GM23338 (cell line): ENCODE results near the gene S100P. TPM values are rescaled to one million over a fixed set of nuclear protein-coding genes. Genes with fewer than 3 reads are reported as not detected.

Source experiments
- ATAC-seq: fragments of 200-7000 bp; cut with Tn5 transposase; 3 replicates; pipeline ENCODE4 v1.9.1; 2020
- DNase-seq: peaks from one replicate; pipeline ENCODE4 v3.0.0-alpha.2; 2015; ENCODE audit warnings: low spot score
- H2AFZ ChIP-seq: fragments of 200-600 bp; sonication (generic); 2 replicates; pipeline ENCODE4 v1.8.0; 2016; ENCODE audit warnings: antibody characterized with exemption, mild to moderate bottlenecking, moderate library complexity
- H3F3A ChIP-seq: fragments of 200-600 bp; sonication (generic); replicated peaks from 2 replicates; pipeline ENCODE4 v1.8.0; 2017; ENCODE audit warnings: antibody characterized with exemption, mixed run types, low read depth
- H3K27ac ChIP-seq: fragments of 200-600 bp; sonication (generic); 2 replicates; pipeline ENCODE4 v1.6.1; 2016; ENCODE audit warnings: low read depth
- H3K27me3 ChIP-seq: fragments of 200-600 bp; sonication (generic); 2 replicates; pipeline ENCODE4 v1.8.0; 2016; ENCODE audit warnings: mild to moderate bottlenecking, mixed run types, moderate library complexity; ENCODE audit not compliant: insufficient read depth
- H3K36me3 ChIP-seq: fragments of 200-600 bp; sonication (generic); 2 replicates; pipeline ENCODE4 v1.8.0; 2016; ENCODE audit warnings: mild to moderate bottlenecking; ENCODE audit not compliant: insufficient read depth
- H3K4me1 ChIP-seq: fragments of 200-600 bp; sonication (generic); 2 replicates; pipeline ENCODE4 v1.8.0; 2016; ENCODE audit warnings: mild to moderate bottlenecking, moderate library complexity; ENCODE audit not compliant: insufficient read depth
- H3K4me2 ChIP-seq: fragments of 200-600 bp; sonication (generic); 2 replicates; pipeline ENCODE4 v1.7.1; 2017; ENCODE audit warnings: mixed run types
- H3K4me3 ChIP-seq: fragments of 200-600 bp; sonication (generic); 2 replicates; pipeline ENCODE4 v1.6.1; 2016; ENCODE audit warnings: mixed run types
- H3K79me2 ChIP-seq: fragments of 200-600 bp; sonication (generic); replicated peaks from 2 replicates; pipeline ENCODE4 v1.8.0; 2017; ENCODE audit warnings: mild to moderate bottlenecking; ENCODE audit not compliant: insufficient read depth
- H3K9me2 ChIP-seq: fragments of 200-600 bp; sonication (generic); 2 replicates; pipeline ENCODE4 v1.8.0; 2017; ENCODE audit not compliant: insufficient read depth
- H4K20me1 ChIP-seq: fragments of 200-600 bp; sonication (generic); replicated peaks from 2 replicates; pipeline ENCODE4 v1.8.0; 2017; ENCODE audit warnings: mild to moderate bottlenecking; ENCODE audit not compliant: insufficient read depth
- H3K27ac Mint-ChIP-seq: 2 replicates; pipeline ENCODE4 v1.8.0; 2020; ENCODE audit warnings: inconsistent platforms, mild to moderate bottlenecking, moderate library complexity, mixed read lengths
- H3K27me3 Mint-ChIP-seq: 3 replicates; pipeline ENCODE4 v1.8.0; 2022; ENCODE audit warnings: low read depth, mild to moderate bottlenecking, moderate library complexity, mixed read lengths, inconsistent platforms; ENCODE audit not compliant: insufficient read depth, poor library complexity
- H3K36me3 Mint-ChIP-seq: 3 replicates; pipeline ENCODE4 v1.8.0; 2021; ENCODE audit warnings: low read depth, mild to moderate bottlenecking, inconsistent platforms, moderate library complexity, mixed read lengths
- H3K4me1 Mint-ChIP-seq: 3 replicates; pipeline ENCODE4 v1.8.0; 2020; ENCODE audit warnings: mild to moderate bottlenecking, inconsistent platforms, mixed read lengths
- H3K4me3 Mint-ChIP-seq: 3 replicates; pipeline ENCODE4 v1.8.0; 2021; ENCODE audit warnings: moderate library complexity, mild to moderate bottlenecking, inconsistent platforms, mixed read lengths
- H3K9me3 Mint-ChIP-seq: 3 replicates; pipeline ENCODE4 v1.8.0; 2020; ENCODE audit warnings: moderate library complexity, mild to moderate bottlenecking, inconsistent platforms, mixed read lengths
- CREB1 ChIP-seq: fragments of 250-450 bp; sonication (Bioruptor Pico); IDR thresholded peaks from 2 replicates; pipeline ENCODE4 v1.5.0; 2020; ENCODE audit warnings: low read depth, mild to moderate bottlenecking, moderate library complexity
- ETS1 ChIP-seq: IDR thresholded peaks from 2 replicates; pipeline ENCODE4 v1.6.1; 2016; ENCODE audit warnings: antibody characterized with exemption
- EZH2 ChIP-seq: fragments of 200-600 bp; sonication (generic); IDR thresholded peaks from one replicate; pipeline ENCODE4 v1.8.0; 2017; ENCODE audit warnings: antibody characterized with exemption, mild to moderate bottlenecking, low read depth; ENCODE audit not compliant: unreplicated experiment
- JUNB ChIP-seq: IDR thresholded peaks from one replicate; pipeline ENCODE4 v1.6.1; 2016; ENCODE audit warnings: antibody characterized with exemption; ENCODE audit not compliant: unreplicated experiment
- NANOG ChIP-seq: IDR thresholded peaks from 2 replicates; pipeline ENCODE4 v1.6.1; 2016; ENCODE audit warnings: antibody characterized with exemption, borderline replicate concordance
- POLR2AphosphoS5 ChIP-seq: IDR thresholded peaks from 2 replicates; pipeline ENCODE4 v1.6.1; 2016; ENCODE audit warnings: antibody characterized with exemption, low read depth
- REST ChIP-seq: IDR thresholded peaks from one replicate; pipeline ENCODE4 v1.6.1; 2018; ENCODE audit warnings: antibody characterized with exemption; ENCODE audit not compliant: unreplicated experiment
- STAT1 ChIP-seq: IDR thresholded peaks from one replicate; pipeline ENCODE4 v1.6.1; 2016; ENCODE audit warnings: antibody characterized with exemption; ENCODE audit not compliant: unreplicated experiment
- ZNF114 ChIP-seq: fragments of 250-450 bp; sonication (Bioruptor Pico); IDR thresholded peaks from 2 replicates; pipeline ENCODE4 v1.5.0; 2020; ENCODE audit warnings: mild to moderate bottlenecking, moderate library complexity
- ZNF331 ChIP-seq: fragments of 250-450 bp; sonication (Bioruptor Pico); IDR thresholded peaks from 2 replicates; pipeline ENCODE4 v1.5.0; 2020; ENCODE audit warnings: low read depth, mild to moderate bottlenecking, moderate library complexity
- polyA plus RNA-seq: library from polyadenylated mRNA; unstranded; fragments of >200 nt; fragmentation: Nextera tagmentation; extraction: Ambion mirVana; gene quantifications from 2 replicates; pipeline ENCODE4 v1.2.1, GENCODE V29; 2016
- total RNA-seq: library from RNA; depleted of rRNA; stranded (reverse); fragments of >200 nt; shearing (Covaris generic); gene quantifications from 2 replicates; pipeline ENCODE4 v1.2.3, GENCODE V29; 2014
- TF ChIP-seq, protein P1 (sequence below), 2 experiments: fragments of 200-600 bp in 1 of 2; sonication (generic) in 1 of 2; conservative IDR thresholded peaks; 2 replicates each; pipeline versions ENCODE4 v1.5.1 to v1.6.1; 2016 to 2017; ENCODE audit warnings: antibody characterized with exemption in 2 of 2, low read depth in 2 of 2, mild to moderate bottlenecking in 2 of 2, moderate library complexity in 1 of 2

S100P gene
- total and polyA plus RNA-seq, 2 experiments from 2014 or later = 0.32 TPM; not detected in 1

DNA sequence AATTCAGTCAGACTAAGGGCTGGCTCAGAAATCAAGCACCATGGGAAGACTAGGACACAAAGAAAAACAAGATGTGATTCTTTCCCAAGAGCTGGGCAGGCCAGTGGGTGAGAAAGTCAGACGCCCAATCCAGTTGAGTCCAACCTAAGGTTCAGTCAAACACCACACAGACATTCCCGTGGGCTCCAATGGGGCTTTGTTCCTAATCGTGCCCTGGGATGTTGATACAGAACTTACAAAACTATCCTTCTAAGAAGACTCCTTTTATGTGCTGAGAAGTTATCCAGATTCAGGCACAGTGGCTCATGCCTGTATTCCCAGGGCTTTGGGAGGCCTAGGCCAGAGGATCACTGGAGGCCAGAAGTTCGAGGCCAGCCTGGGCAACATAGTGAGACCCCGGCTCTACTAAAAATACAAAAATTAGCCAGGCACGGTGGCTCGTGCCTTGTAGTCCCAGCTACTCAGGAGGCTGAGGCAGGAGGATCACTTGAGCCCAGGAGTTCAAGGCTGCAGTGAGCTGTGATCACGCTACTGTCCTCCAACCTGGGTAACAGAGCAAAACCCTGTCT lies 26.0 kb downstream of the S100P start:
- no peaks in the 10 kb centered on the region; the same call in 1 of the 2 replicates for H4K20me1 ChIP-seq

More for the DNA sequence above, 26.0 kb downstream of the S100P start:
- H3K79me2 ChIP-seq = peaks cover 23% of the 10 kb centered on the region
- H3K36me3 ChIP-seq = no peaks in the 10 kb centered on the region
- H3F3A ChIP-seq = no peaks in the 10 kb centered on the region
- Mint-ChIP-seq H3K36me3 (peaks cover 3% of the 10 kb centered on the region; the same call in 2 of the 3 replicates), H3K4me3 (no peak overlapping the region), H3K4me1 (peaks cover 7% of the 10 kb centered on the region; the same call in 2 of the 3 replicates), H3K9me3 (peaks cover 3% of the 10 kb centered on the region; the same call in 1 of the 3 replicates), H3K27ac (no peak overlapping the region), H3K27me3 (peaks cover 11% of the 10 kb centered on the region)
- no peak overlapping the region for H3K27ac ChIP-seq
- TF ChIP-seq CREB1 (CRISPR knock-in tag) (no peak), NANOG (no peak), POLR2AphosphoS5 (no peak), ZNF331 (CRISPR knock-in tag) (no peak), STAT1 (no peak), ZNF114 (CRISPR knock-in tag) (no peak), ETS1 (no peak), REST (no peak), JUNB (no peak), EZH2 (no peak)
- TF ChIP-seq, protein P1, sequence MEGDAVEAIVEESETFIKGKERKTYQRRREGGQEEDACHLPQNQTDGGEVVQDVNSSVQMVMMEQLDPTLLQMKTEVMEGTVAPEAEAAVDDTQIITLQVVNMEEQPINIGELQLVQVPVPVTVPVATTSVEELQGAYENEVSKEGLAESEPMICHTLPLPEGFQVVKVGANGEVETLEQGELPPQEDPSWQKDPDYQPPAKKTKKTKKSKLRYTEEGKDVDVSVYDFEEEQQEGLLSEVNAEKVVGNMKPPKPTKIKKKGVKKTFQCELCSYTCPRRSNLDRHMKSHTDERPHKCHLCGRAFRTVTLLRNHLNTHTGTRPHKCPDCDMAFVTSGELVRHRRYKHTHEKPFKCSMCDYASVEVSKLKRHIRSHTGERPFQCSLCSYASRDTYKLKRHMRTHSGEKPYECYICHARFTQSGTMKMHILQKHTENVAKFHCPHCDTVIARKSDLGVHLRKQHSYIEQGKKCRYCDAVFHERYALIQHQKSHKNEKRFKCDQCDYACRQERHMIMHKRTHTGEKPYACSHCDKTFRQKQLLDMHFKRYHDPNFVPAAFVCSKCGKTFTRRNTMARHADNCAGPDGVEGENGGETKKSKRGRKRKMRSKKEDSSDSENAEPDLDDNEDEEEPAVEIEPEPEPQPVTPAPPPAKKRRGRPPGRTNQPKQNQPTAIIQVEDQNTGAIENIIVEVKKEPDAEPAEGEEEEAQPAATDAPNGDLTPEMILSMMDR (conservative IDR thresholded peaks at IDR 0.05; ENCODE audit: low read depth in 2 of 2) = no peak
- no peak overlapping the region for H2AFZ ChIP-seq
- no peak for ATAC-seq
- H3K4me3 ChIP-seq = no peak overlapping the region
- no peaks in the 10 kb centered on the region for H3K27me3 ChIP-seq
- no peak overlapping the region for H3K4me2 ChIP-seq
- H3K4me1 ChIP-seq = peaks cover 12% of the 10 kb centered on the region; the same call in 1 of the 2 replicates
- H3K9me2 ChIP-seq = no peaks in the 10 kb centered on the region
- no peak for DNase-seq
